Aorta (tissue), 5 donors: ENCODE results near the gene L1CAM. TPM values are rescaled to one million over a fixed set of nuclear protein-coding genes. Genes with fewer than 3 reads are reported as not detected.

Experiments used
- ATAC-seq: fragments of 200-7000 bp; cut with Tn5 transposase; one replicate; pipeline ENCODE4 v1.9.1; 2022; ENCODE audit warnings: moderate library complexity; ENCODE audit not compliant: low FRiP score
- DNase-seq, 2 donors: peaks; one replicate each; pipeline ENCODE4 v3.0.0-alpha.2; 2020
- H3K27ac ChIP-seq, 2 donors: one replicate each; pipeline ENCODE4 v1.5.1; 2013; ENCODE audit warnings: low read length in 2 of 2, mild to moderate bottlenecking in 2 of 2, moderate library complexity in 2 of 2, control low read depth in 1 of 2, inconsistent platforms in 1 of 2, low read depth in 1 of 2
- H3K27me3 ChIP-seq, 2 donors: one replicate each; pipeline ENCODE4 v1.6.1; 2013; ENCODE audit warnings: control low read depth in 1 of 2, low read length in 1 of 2, mild to moderate bottlenecking in 1 of 2, moderate library complexity in 1 of 2; ENCODE audit not compliant: insufficient read depth in 2 of 2, control insufficient read depth in 1 of 2
- H3K36me3 ChIP-seq, 2 donors: one replicate each; pipeline ENCODE4 v1.6.1; 2013; ENCODE audit warnings: control low read depth in 1 of 2, low read length in 1 of 2, mild to moderate bottlenecking in 1 of 2; ENCODE audit not compliant: insufficient read depth in 2 of 2, control insufficient read depth in 1 of 2
- H3K4me1 ChIP-seq, 2 donors: one replicate each; pipeline ENCODE4 v1.6.1; 2013; ENCODE audit warnings: low read length in 2 of 2, control low read depth in 1 of 2, mild to moderate bottlenecking in 1 of 2, moderate library complexity in 1 of 2; ENCODE audit not compliant: insufficient read depth in 2 of 2, control insufficient read depth in 1 of 2
- H3K4me3 ChIP-seq, 2 donors: one replicate each; pipeline ENCODE4 v1.5.1; 2013; ENCODE audit warnings: low read length in 2 of 2, control low read depth in 1 of 2, mild to moderate bottlenecking in 1 of 2
- H3K9me3 ChIP-seq: one replicate; pipeline ENCODE4 v1.6.1; 2013; ENCODE audit warnings: mild to moderate bottlenecking, low read length; ENCODE audit not compliant: control insufficient read depth
- WGBS, 2 donors: extraction: QIAGEN DNeasy Blood & Tissue Kit; methylation state at CpG; one replicate each; pipeline ENCODE4 v1.1.7; 2013; 5-methylcytosine and 5-hydroxymethylcytosine counted together
- intact Hi-C, 2 donors: fragments of 100-400 bp; cut with DNase I; formaldehyde crosslinking; loops; one replicate each; pipeline versions ENCODE4 v1.14.2 to v1.15.0; 2022
- polyA plus RNA-seq, 2 donors: library from polyadenylated mRNA; stranded (reverse); fragments of 200-250 nt; gene quantifications; one replicate each; pipeline ENCODE4 v1.2.3, GENCODE V29; 2013
- total RNA-seq, 2 donors: library from RNA; stranded (reverse); fragmentation: NEBNext Ultra II Directional; extraction: Animal tissue kit (Norgen Biotek cat#: 25700); gene quantifications; one replicate each; pipeline ENCODE4 v1.2.1, GENCODE V29; 2021
- donor health status: healthy with polysubstance abuse.
- donor health status: Bipolar disorder and iron deficiency.
- donor health status: DM: no; HTN: no; CAD: no.
- donor health status: DM: no; HTN: no; CAD: no.
- donor health status: DM: yes; HTN: yes; CAD: no.

The L1CAM gene
- total and polyA plus RNA-seq, 4 donors: 1.0 to 11.6 (median 4.3) TPM; not detected in 1

GRCh38 chrX:153908219-153908860 lies 22.4 kb upstream of the L1CAM start:
- 88 to 92% methylated on average over 23 of the region's 23 CpGs for WGBS, 2 donors
- DNase-seq: peak in 1 of 2 donors; percentile 42
- intact Hi-C loops: no loop called here
- Histone ChIP-seq H3K36me3 (no peaks in the 10 kb centered on the region), H3K27ac (no peak overlapping the region), H3K4me1 (no peaks in the 10 kb centered on the region), H3K9me3 (no peaks in the 10 kb centered on the region), H3K27me3 (no peaks in the 10 kb centered on the region), H3K4me3 (no peak overlapping the region)
- no peak for ATAC-seq

GRCh38 chrX:153907456-153907855 lies 21.5 kb upstream of the L1CAM start:
- Histone ChIP-seq H3K4me3 (no peak overlapping the region), H3K36me3 (no peaks in the 10 kb centered on the region), H3K27ac (no peak overlapping the region), H3K27me3 (no peaks in the 10 kb centered on the region), H3K4me1 (no peaks in the 10 kb centered on the region), H3K9me3 (no peaks in the 10 kb centered on the region)
- WGBS, 2 donors: 84 to 85% methylated on average over 12 of the region's 12 CpGs
- intact Hi-C loops: no loop called here
- ATAC-seq (no peak), DNase-seq (peak in 1 of 2 donors; percentile 34)

- intact Hi-C loops: no loop called here
- WGBS, 2 donors: 83 to 88% methylated on average over 24 to 27 of the region's 27 CpGs
- Histone ChIP-seq H3K27ac (no peak overlapping the region), H3K27me3 (no peaks in the 10 kb centered on the region), H3K36me3 (no peaks in the 10 kb centered on the region), H3K4me1 (no peaks in the 10 kb centered on the region), H3K4me3 (no peak overlapping the region), H3K9me3 (no peaks in the 10 kb centered on the region)
- DNase-seq: no peak
- ATAC-seq: no peak
Observed at GRCh38 chrX:153906126-153906917, 20.3 kb upstream of the L1CAM start.

- H3K27ac ChIP-seq: no peak overlapping the region
- no peak overlapping the region for H3K4me3 ChIP-seq
- no peaks in the 10 kb centered on the region for H3K9me3 ChIP-seq
- H3K4me1 ChIP-seq: no peaks in the 10 kb centered on the region
- intact Hi-C loops: no loop called here
- 90 to 94% methylated on average over 32 of the region's 32 CpGs for WGBS, 2 donors
- no peaks in the 10 kb centered on the region for H3K27me3 ChIP-seq
- no peaks in the 10 kb centered on the region for H3K36me3 ChIP-seq
- ATAC-seq (no peak), DNase-seq (no peak)
Observed at GRCh38 chrX:153905481-153906095, 19.6 kb upstream of the L1CAM start.

- ATAC-seq (peak; percentile 17), DNase-seq (peak in 1 of 2 donors; percentile 56)
- 53 to 68% methylated on average over 25 to 26 of the region's 26 CpGs for WGBS, 2 donors
- H3K27ac ChIP-seq: no peak within 1 kb of the TSS
- no peak within 1 kb of the TSS for H3K4me3 ChIP-seq
- no peaks in the 10 kb centered on the region for H3K9me3 ChIP-seq
- H3K36me3 ChIP-seq: no peaks in the 10 kb centered on the region
- intact Hi-C loops: no loop called here
- H3K4me1 ChIP-seq: no peaks in the 10 kb centered on the region
- H3K27me3 ChIP-seq: no peaks in the 10 kb centered on the region
Observed at GRCh38 chrX:153903991-153904957, 18.3 kb upstream of the L1CAM start, which contains the start of gene AVPR2. Gene AVPR2 (plus strand): TSS chrX:153904673. CDS start chrX:153905146, 473 bp downstream.

GRCh38 chrX:153903238-153903980 lies 17.4 kb upstream of the L1CAM start:
- DNase-seq (peak in 1 of 2 donors; percentile 63), ATAC-seq (no peak)
- no peak overlapping the region for H3K4me3 ChIP-seq
- H3K27ac ChIP-seq: no peak overlapping the region
- H3K36me3 ChIP-seq: no peaks in the 10 kb centered on the region
- no peaks in the 10 kb centered on the region for H3K9me3 ChIP-seq
- H3K4me1 ChIP-seq: no peaks in the 10 kb centered on the region
- WGBS, 2 donors: 70 to 79% methylated on average over 16 to 18 of the region's 18 CpGs
- H3K27me3 ChIP-seq: no peaks in the 10 kb centered on the region
- intact Hi-C loops: no loop called here

- H3K4me1 ChIP-seq: no peaks in the 10 kb centered on the region
- intact Hi-C loops: no loop called here
- H3K9me3 ChIP-seq: no peaks in the 10 kb centered on the region
- no peak overlapping the region for H3K4me3 ChIP-seq
- H3K27ac ChIP-seq: no peak overlapping the region
- H3K27me3 ChIP-seq: no peaks in the 10 kb centered on the region
- WGBS, 2 donors: 64 to 66% methylated on average over 10 of the region's 10 CpGs
- no peaks in the 10 kb centered on the region for H3K36me3 ChIP-seq
- ATAC-seq: no peak
- no peak for DNase-seq
Observed at GRCh38 chrX:153902385-153902784, 16.4 kb upstream of the L1CAM start.

- H3K27me3 ChIP-seq: no peaks in the 10 kb centered on the region
- no peaks in the 10 kb centered on the region for H3K4me1 ChIP-seq
- H3K27ac ChIP-seq: no peak overlapping the region
- ATAC-seq (no peak), DNase-seq (no peak)
- H3K36me3 ChIP-seq: no peaks in the 10 kb centered on the region
- H3K9me3 ChIP-seq: no peaks in the 10 kb centered on the region
- intact Hi-C loops: no loop called here
- no peak overlapping the region for H3K4me3 ChIP-seq
- WGBS, 2 donors: 58 to 65% methylated on average over 8 of the region's 8 CpGs
Observed at GRCh38 chrX:153901753-153902140, 15.8 kb upstream of the L1CAM start.
